Adrenal gland (tissue), 5 donors: ENCODE results near the gene PARD3B.

Experiments used
- POLR2A ChIP-seq, 2 donors: fragments of 450-650 bp; IDR thresholded peaks; one replicate each; pipeline ENCODE4 v1.6.1; 2017; ENCODE audit warnings: antibody characterized with exemption in 2 of 2, mild to moderate bottlenecking in 2 of 2, moderate library complexity in 1 of 2
- TF ChIP-seq, protein P1 (sequence below), 6 experiments: fragments of 450-650 bp in 4 of 6; fragments of 200-600 bp in 2 of 6; sonication (generic) in 1 of 6; IDR thresholded peaks; 1 replicate in 5 of 6; 2 replicates in 1 of 6; pipeline versions ENCODE4 v1.5.1 to v1.8.0; 2016 to 2021; ENCODE audit warnings: antibody characterized with exemption in 6 of 6, mild to moderate bottlenecking in 2 of 6, moderate library complexity in 1 of 6
- donor health status: DM: no; HTN: no; CAD: no.

DNA sequence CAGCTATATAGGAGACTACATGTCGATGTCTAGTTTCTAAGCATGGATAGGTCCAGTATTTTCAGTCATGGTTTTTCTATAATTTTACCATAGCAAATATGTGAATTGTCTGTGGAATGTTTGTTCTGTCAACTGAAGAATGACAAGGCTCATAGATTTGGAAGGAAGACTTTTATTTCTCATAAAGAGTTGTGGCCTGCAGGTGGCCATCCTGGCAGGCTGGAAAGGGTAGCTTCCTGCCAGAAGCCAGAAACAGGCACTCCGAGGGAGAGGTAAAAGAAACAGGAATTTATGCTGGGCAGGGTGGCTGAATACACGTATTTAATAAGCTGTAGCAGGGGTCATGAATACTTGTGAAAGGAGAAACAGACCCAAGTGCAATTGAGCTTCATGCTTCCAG, 182.1 kb downstream of the PARD3B start:
- TF ChIP-seq, protein P1, sequence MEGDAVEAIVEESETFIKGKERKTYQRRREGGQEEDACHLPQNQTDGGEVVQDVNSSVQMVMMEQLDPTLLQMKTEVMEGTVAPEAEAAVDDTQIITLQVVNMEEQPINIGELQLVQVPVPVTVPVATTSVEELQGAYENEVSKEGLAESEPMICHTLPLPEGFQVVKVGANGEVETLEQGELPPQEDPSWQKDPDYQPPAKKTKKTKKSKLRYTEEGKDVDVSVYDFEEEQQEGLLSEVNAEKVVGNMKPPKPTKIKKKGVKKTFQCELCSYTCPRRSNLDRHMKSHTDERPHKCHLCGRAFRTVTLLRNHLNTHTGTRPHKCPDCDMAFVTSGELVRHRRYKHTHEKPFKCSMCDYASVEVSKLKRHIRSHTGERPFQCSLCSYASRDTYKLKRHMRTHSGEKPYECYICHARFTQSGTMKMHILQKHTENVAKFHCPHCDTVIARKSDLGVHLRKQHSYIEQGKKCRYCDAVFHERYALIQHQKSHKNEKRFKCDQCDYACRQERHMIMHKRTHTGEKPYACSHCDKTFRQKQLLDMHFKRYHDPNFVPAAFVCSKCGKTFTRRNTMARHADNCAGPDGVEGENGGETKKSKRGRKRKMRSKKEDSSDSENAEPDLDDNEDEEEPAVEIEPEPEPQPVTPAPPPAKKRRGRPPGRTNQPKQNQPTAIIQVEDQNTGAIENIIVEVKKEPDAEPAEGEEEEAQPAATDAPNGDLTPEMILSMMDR (IDR thresholded peaks at IDR 0.05), result no peak
- TF ChIP-seq POLR2A (IDR thresholded peaks at IDR 0.05), result no peak
